Measurements from ENCODE around the gene FHL2. TPM values are rescaled to one million over a fixed set of nuclear protein-coding genes. Genes with fewer than 3 reads are reported as not detected.
A peak's percentile ranks its signal among the peaks of the same experiment; 100 is the strongest.

The FHL2 gene
- total RNA-seq, 4 donors from 2014 or later, result 36.7 to 81.2 (median 44.0) TPM

DNA sequence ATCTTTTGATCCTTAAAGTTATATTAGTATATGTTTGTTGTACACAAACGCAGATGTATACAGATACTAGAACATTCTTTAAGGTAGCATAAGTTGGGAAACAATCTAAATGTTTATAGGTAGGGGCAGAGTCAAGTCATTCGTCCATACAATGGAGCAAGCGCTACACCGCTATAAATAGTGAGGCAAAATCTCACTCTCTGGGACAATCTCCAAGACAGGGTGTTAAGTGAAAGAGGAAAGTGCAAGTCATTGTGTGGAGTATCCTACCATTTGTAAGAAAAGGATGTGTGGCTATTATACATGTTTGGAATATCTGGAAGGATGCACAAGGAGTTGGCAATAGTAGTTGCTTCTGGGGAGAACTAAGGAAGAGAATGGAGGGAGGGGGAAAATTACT is 16.2 kb upstream of the FHL2 start:
- Histone ChIP-seq H3K4me3 (replicated peaks in 1 of 3) (no peak overlapping the region), H3K27me3 (no peaks in the 10 kb centered on the region), H3K9me3 (no peaks in the 10 kb centered on the region), H3K4me1 (peaks cover 10 to 18% of the 10 kb centered on the region in 2 donors), H3K27ac (no peak overlapping the region), H3K36me3 (no peaks in the 10 kb centered on the region)
- TF ChIP-seq CTCF (IDR thresholded peaks at IDR 0.05) (no peak), POLR2A (IDR thresholded peaks at IDR 0.05) (no peak)
- DNase-seq, result no peak
- intact Hi-C loops (cut with DNase I), result no loop called here
- WGBS, 2 donors, result 70 to 88% methylated on average over 4 of the region's 4 CpGs

DNA sequence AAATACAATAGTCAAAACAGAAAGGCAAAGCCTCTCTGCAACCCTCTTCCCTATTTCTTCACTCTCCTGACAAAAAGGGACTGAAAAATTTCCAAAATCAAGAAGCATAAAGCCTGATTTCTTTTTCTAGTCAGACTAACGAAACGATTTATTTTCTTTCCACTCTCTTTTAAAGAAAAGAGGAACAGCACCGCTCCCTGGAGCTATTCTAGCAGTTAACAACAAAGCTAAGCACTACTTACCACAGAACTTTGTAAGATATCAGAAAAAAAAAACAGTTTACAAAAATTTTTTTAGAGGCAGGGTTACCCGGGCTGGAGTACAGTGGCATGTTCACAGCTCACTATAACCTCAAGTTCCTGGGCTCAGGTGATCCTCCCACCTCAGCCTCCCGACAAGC is 14.4 kb upstream of the FHL2 start:
- no peak overlapping the region for H3K4me3 ChIP-seq (replicated peaks in 1 of 3)
- peaks cover 23 to 30% of the 10 kb centered on the region in 2 donors for H3K4me1 ChIP-seq
- H3K27ac ChIP-seq, result peak overlapping the region in 1 of 3 donors; percentile 7
- H3K36me3 ChIP-seq, result no peaks in the 10 kb centered on the region
- no peaks in the 10 kb centered on the region for H3K27me3 ChIP-seq
- intact Hi-C loops (cut with DNase I), result no loop called here
- WGBS, 2 donors, result 54 to 75% methylated on average over 5 of the region's 5 CpGs
- no peak for TF ChIP-seq CTCF (IDR thresholded peaks at IDR 0.05)
- TF ChIP-seq POLR2A (IDR thresholded peaks at IDR 0.05), result no peak
- DNase-seq, result no peak
- no peaks in the 10 kb centered on the region for H3K9me3 ChIP-seq

DNA sequence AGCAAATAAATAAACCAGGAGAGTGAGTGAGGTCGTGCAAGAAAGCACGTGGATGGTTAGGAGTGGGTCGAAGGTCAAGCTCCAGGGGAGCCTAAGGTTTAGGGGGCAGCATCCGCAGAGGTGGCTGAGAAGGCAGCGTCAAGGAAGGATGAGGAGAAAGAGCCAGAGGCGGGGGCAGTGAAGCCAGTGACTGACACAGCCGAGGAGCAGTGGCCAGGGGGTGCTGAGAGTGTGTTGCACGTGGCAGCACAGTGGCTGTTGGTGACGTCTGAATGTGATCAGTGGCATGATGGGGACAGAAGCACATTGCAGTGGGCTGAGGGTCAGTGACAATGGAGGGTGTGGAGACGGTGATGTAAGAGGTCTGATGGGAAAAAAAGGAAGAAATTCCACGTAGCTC is 13.7 kb upstream of the FHL2 start:
- DNase-seq, result no peak
- peaks cover 23 to 30% of the 10 kb centered on the region in 2 donors for H3K4me1 ChIP-seq
- no peaks in the 10 kb centered on the region for H3K36me3 ChIP-seq
- peak overlapping the region in 1 of 3 donors; percentile 72 for H3K27ac ChIP-seq
- no peak for TF ChIP-seq CTCF (IDR thresholded peaks at IDR 0.05)
- TF ChIP-seq POLR2A (IDR thresholded peaks at IDR 0.05), result no peak
- intact Hi-C loops (cut with DNase I), result no loop called here
- no peaks in the 10 kb centered on the region for H3K9me3 ChIP-seq
- WGBS, 2 donors, result 85 to 90% methylated on average over 11 of the region's 11 CpGs
- H3K4me3 ChIP-seq (replicated peaks in 1 of 3), result no peak overlapping the region
- H3K27me3 ChIP-seq, result no peaks in the 10 kb centered on the region

GRCh38 chr2:105411720-105412407 is 13.0 kb upstream of the FHL2 start:
- no peak for TF ChIP-seq POLR2A (IDR thresholded peaks at IDR 0.05)
- TF ChIP-seq CTCF (IDR thresholded peaks at IDR 0.05), result no peak
- H3K4me3 ChIP-seq (replicated peaks in 1 of 3), result no peak overlapping the region
- no peaks in the 10 kb centered on the region for H3K36me3 ChIP-seq
- H3K27ac ChIP-seq, result peak overlapping the region in 1 of 3 donors; percentile 72
- intact Hi-C loops (cut with DNase I), result no loop called here
- H3K27me3 ChIP-seq, result no peaks in the 10 kb centered on the region
- WGBS, 2 donors, result 93 to 94% methylated on average over 6 of the region's 6 CpGs
- no peak for DNase-seq
- peaks cover 23 to 30% of the 10 kb centered on the region in 2 donors for H3K4me1 ChIP-seq
- no peaks in the 10 kb centered on the region for H3K9me3 ChIP-seq

DNA sequence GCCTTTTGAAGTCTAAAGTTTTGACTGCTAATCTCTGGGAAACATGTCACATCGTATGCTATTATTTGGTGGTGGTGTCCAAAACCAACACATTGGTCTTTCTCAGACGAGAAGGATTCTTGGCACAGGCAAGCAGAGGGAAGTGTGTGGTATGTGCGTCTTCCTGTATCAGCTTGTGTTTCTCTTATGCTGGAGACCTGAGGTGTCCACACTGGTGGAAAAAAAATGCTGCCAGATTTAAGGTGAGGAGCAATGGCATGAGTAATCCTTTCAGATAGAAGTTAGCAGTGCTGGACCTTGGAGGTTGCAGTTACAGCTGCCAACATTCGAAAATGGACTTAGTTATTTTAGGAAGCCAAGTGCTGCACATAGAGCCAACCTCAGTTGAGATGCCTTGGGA is 11.7 kb upstream of the FHL2 start:
- H3K36me3 ChIP-seq, result no peaks in the 10 kb centered on the region
- H3K9me3 ChIP-seq, result no peaks in the 10 kb centered on the region
- no peaks in the 10 kb centered on the region for H3K27me3 ChIP-seq
- DNase-seq, result no peak
- TF ChIP-seq POLR2A (IDR thresholded peaks at IDR 0.05), result no peak
- TF ChIP-seq CTCF (IDR thresholded peaks at IDR 0.05), result no peak
- peaks cover 24 to 30% of the 10 kb centered on the region in 2 donors for H3K4me1 ChIP-seq
- 8 to 12% methylated on average over 4 of the region's 4 CpGs for WGBS, 2 donors
- intact Hi-C loops (cut with DNase I), result no loop called here
- H3K27ac ChIP-seq, result peak overlapping the region; percentile 72 to 79 (median 72)
- H3K4me3 ChIP-seq (replicated peaks in 1 of 3), result no peak overlapping the region

Measured in thyroid gland (tissue), 4 donors.